HG02610 (cell line): ENCODE results near the gene SLIT2.

Experiments used
- ATAC-seq: cut with Tn5 transposase; IDR thresholded peaks from one replicate; pipeline ENCODE4 v1.9.1; 2021; ENCODE audit warnings: mild to moderate bottlenecking, moderate library complexity; ENCODE audit not compliant: unreplicated experiment

The SLIT2 gene

GRCh38 chr4:20298455-20298854 lies 46.8 kb downstream of the SLIT2 start:
- no peak for ATAC-seq

GRCh38 chr4:20298986-20299385 lies 47.3 kb downstream of the SLIT2 start:
- ATAC-seq = no peak

- ATAC-seq = no peak
Observed at GRCh38 chr4:20299515-20299914, 47.8 kb downstream of the SLIT2 start.

DNA sequence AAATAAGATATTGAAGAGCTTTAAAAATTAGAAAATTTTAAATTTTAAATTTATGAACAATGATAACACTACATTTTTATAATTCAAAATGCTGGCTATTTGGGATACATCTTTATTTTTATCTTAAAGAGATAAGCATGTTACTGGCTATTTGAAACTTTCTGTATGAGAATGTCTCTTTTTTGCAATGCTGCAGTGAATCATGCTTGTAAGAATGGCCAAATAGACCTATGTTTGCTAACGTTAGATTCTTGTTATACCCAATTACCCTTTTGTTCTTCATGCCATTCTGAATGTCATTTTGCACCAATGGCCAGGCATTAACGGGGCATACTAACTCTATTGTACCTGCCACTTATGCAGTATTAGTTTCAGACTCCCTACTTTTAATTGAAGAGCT lies 49.5 kb downstream of the SLIT2 start:
- no peak for ATAC-seq
